Mucosa of rectum (tissue), 2 donors: ENCODE data around the gene COMMD1.
"Not testable (repeated sequence)": the region's sequence is repeated elsewhere in the genome, so short reads cannot be mapped to it uniquely, and the experiment has no call there.

Experiments
- H3K27ac ChIP-seq, 2 donors: one replicate each; pipeline ENCODE4 v1.7.0; 2013; ENCODE audit warnings: inconsistent platforms in 2 of 2, low read depth in 2 of 2, low read length in 2 of 2
- H3K27me3 ChIP-seq, 2 donors: one replicate each; pipeline ENCODE4 v1.7.0; 2013; ENCODE audit warnings: low read length in 2 of 2; ENCODE audit not compliant: control insufficient read depth in 2 of 2, insufficient read depth in 2 of 2
- H3K36me3 ChIP-seq, 2 donors: one replicate each; pipeline ENCODE4 v1.7.0; 2013; ENCODE audit warnings: low read length in 2 of 2; ENCODE audit not compliant: control insufficient read depth in 2 of 2, insufficient read depth in 2 of 2
- H3K4me1 ChIP-seq, 2 donors: one replicate each; pipeline ENCODE4 v1.7.0; 2013; ENCODE audit warnings: low read length in 2 of 2, mild to moderate bottlenecking in 1 of 2; ENCODE audit not compliant: control insufficient read depth in 2 of 2, insufficient read depth in 2 of 2
- H3K4me3 ChIP-seq, 2 donors: one replicate each; pipeline ENCODE4 v1.7.0; 2013; ENCODE audit warnings: low read length in 2 of 2
- H3K9ac ChIP-seq, 2 donors: one replicate each; pipeline ENCODE4 v1.7.0; 2013; ENCODE audit warnings: low read length in 2 of 2, low read depth in 1 of 2, mild to moderate bottlenecking in 1 of 2
- H3K9me3 ChIP-seq, 2 donors: one replicate each; pipeline ENCODE4 v1.7.0; 2013; ENCODE audit warnings: low read length in 2 of 2; ENCODE audit not compliant: control insufficient read depth in 2 of 2
- donor health status: healthy.
- donor health status: Normal muscosa, but diverticular disease.

Gene COMMD1

DNA sequence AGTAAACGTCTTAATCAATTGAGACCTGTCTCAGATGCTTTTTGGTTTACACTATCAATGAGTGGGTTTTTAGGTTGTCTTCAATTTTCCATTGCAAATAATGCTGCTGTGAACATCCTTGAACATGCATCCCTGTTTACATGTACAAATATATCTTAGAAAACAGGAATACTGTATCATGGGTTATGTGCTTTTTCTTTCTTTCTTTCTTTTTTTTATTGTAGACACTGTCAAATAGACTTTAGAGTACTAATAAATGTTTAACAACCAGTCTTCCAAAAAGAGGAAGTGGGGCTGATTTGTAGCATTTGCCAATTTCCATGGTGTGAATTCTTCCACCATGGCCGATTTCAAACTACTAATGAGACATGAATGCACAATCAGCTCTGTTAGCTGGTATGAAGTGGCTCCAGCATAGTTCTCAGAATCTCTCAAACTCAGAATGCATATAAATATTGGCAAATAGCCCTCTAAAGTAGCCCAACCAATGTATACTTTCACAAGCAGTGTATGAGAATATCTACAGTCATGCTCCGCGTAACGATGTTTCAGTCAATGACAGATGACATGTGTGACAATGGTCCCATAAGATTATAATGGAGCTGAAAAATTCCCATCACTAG lies 240.1 kb downstream of the COMMD1 start:
- no peak overlapping the region for H3K27ac ChIP-seq
- no peaks in the 10 kb centered on the region for H3K27me3 ChIP-seq
- peaks cover 0 to 3% of the 10 kb centered on the region in 2 donors for H3K36me3 ChIP-seq
- H3K9me3 ChIP-seq: no peaks in the 10 kb centered on the region
- no peak overlapping the region for H3K9ac ChIP-seq
- peaks cover 0 to 3% of the 10 kb centered on the region in 2 donors for H3K4me1 ChIP-seq
- H3K4me3 ChIP-seq: no peak overlapping the region

DNA sequence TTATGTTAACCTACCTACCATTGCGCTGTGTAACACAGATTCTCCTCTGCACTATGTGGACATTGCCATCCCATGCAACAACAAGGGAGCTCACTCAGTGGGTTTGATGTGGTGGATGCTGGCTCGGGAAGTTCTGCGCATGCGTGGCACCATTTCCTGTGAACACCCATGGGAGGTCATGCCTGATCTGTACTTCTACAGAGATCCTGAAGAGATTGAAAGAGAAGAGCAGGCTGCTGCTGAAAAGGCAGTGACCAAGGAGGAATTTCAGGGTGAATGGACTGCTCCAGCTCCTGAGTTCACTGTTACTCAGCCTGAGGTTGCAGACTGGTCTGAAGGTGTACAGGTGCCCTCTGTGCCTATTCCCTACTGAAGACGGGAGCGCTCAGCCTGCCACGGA lies 241.3 kb downstream of the COMMD1 start:
- not testable (repeated sequence) for H3K36me3 ChIP-seq, H3K9ac ChIP-seq, H3K27ac ChIP-seq, H3K4me3 ChIP-seq, H3K4me1 ChIP-seq, H3K27me3 ChIP-seq, H3K9me3 ChIP-seq

DNA sequence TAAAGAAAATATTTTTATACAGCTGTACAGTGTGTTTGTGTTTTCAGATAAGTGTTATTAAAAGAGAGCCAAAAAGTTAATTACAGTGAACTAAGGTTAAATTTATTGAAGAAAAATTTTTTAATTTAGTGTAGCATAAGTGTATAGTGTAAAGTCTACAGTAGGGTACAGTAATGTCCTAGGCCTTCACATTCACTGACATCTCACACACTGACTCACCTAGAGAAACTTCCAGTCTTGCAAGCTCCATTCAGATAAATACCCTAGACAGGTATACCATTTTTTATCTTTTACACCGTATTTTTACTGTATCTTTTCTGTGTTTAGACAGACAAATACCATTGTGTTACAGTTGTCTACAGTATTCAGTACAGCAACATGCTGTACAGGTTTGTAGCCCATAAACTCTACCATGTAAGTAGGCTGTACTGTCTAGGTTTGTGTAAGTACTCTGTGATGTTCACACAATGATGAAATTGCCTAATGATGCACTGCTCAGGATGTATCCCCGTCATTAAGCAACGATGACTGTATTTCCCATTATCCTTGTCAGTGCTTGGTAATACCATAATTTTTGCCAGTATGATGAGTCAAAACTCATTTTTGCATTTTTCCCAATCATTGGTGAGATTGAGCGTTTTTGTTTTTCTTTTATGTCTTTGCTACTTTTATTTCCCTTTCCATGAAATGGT lies 242.3 kb downstream of the COMMD1 start:
- Histone ChIP-seq H3K4me1 (no peaks in the 10 kb centered on the region), H3K36me3 (no peaks in the 10 kb centered on the region), H3K9ac (no peak overlapping the region), H3K27ac (no peak overlapping the region), H3K9me3 (no peaks in the 10 kb centered on the region), H3K4me3 (no peak overlapping the region), H3K27me3 (no peaks in the 10 kb centered on the region)

DNA sequence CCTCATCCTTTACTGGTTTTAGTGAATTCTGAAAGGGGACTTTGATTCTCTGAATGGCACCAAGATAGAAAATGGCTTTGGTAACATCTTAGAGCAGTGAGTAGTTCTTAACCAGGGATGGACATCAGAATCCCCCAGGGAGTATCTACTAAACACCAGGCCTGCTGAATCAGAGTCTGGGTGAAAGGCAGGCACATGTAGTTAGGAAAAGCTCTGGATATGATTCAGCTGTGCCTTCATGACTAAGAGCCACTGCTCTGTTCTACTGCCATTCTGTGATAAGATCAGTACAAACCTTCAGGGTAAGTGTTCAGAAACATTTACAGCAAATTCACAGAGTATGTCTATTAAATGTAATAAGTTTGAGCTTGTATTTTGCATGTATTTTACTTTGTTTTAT lies 244.2 kb downstream of the COMMD1 start:
- no peak overlapping the region for H3K27ac ChIP-seq
- no peaks in the 10 kb centered on the region for H3K4me1 ChIP-seq
- no peak overlapping the region for H3K9ac ChIP-seq
- H3K9me3 ChIP-seq: no peaks in the 10 kb centered on the region
- H3K36me3 ChIP-seq: no peaks in the 10 kb centered on the region
- H3K4me3 ChIP-seq: no peak overlapping the region
- no peaks in the 10 kb centered on the region for H3K27me3 ChIP-seq

DNA sequence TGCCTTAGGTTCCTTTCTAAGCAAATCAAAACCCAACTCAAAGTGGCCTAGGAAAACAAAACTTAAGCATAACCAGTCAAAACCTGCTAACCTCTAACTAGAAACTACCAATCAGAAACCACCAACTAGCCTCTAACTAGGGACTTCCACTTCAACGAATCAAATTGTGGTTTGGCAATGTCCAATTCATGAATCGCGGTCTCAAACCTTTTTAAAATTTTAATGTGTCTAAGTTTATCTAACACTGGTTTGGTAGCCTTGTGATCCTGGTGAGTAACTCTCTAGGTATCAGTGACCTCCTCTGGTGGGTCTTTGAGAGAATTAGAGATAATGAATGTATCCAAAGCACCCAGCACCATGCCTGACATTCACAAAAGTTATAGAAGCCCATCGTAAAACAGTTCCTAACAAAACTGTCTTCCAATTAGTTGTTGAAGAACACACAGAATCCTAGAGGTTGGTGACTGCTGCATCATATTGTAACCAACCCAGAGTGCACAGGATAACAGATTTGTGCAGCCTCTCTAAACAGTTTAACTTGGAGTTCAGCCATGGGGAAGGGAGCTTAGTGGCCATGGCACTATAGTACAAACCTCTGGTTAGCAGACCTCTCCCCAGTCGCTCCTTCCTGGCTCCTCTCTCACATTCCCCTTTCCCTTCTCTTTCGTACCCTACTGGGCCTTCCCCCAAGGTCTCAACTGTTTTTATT lies 245.3 kb downstream of the COMMD1 start:
- Histone ChIP-seq H3K36me3 (no peaks in the 10 kb centered on the region), H3K9ac (no peak overlapping the region), H3K27me3 (no peaks in the 10 kb centered on the region), H3K4me3 (no peak overlapping the region), H3K9me3 (no peaks in the 10 kb centered on the region), H3K27ac (no peak overlapping the region), H3K4me1 (no peaks in the 10 kb centered on the region)

DNA sequence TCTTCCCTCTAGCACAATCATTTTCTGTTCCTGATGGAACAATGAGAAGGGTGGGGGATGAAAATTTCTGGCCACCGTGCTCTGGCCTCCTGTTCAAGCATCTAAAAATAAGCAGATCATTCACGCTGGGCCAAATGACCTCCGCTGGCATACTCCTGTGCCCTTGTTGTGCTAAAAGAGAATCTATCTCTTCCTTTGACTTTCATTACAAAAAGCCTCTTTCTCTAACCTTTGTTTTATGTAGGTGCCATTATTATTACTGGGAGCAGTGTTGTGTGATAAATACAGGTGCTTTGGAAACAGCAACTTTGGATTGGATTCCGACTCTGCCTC lies 245.8 kb downstream of the COMMD1 start:
- Histone ChIP-seq H3K9me3 (no peaks in the 10 kb centered on the region), H3K4me3 (no peak overlapping the region), H3K9ac (no peak overlapping the region), H3K27ac (no peak overlapping the region), H3K4me1 (no peaks in the 10 kb centered on the region), H3K36me3 (no peaks in the 10 kb centered on the region), H3K27me3 (no peaks in the 10 kb centered on the region)

DNA sequence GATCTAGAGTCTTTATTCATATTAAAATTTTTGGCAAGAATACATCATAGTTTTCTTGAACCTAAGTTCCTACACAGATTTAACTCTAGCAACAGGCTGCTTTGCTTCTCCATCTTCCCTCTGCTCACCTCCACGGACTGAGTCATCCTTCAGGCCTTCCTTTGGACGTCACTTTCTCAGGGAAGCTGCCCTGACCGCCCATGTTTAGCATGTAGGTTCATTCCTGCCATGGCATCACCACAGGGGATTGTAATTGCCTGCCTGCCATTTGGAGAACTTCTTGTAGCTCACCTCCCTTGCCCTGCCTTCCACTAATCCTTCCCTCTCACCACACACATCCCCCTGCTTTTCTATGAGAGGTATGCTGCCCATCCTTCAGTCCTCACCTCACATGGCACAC lies 246.5 kb downstream of the COMMD1 start:
- Histone ChIP-seq H3K9me3 (no peaks in the 10 kb centered on the region), H3K27ac (no peak overlapping the region), H3K4me3 (no peak overlapping the region), H3K27me3 (no peaks in the 10 kb centered on the region), H3K36me3 (no peaks in the 10 kb centered on the region), H3K4me1 (no peaks in the 10 kb centered on the region), H3K9ac (no peak overlapping the region)

DNA sequence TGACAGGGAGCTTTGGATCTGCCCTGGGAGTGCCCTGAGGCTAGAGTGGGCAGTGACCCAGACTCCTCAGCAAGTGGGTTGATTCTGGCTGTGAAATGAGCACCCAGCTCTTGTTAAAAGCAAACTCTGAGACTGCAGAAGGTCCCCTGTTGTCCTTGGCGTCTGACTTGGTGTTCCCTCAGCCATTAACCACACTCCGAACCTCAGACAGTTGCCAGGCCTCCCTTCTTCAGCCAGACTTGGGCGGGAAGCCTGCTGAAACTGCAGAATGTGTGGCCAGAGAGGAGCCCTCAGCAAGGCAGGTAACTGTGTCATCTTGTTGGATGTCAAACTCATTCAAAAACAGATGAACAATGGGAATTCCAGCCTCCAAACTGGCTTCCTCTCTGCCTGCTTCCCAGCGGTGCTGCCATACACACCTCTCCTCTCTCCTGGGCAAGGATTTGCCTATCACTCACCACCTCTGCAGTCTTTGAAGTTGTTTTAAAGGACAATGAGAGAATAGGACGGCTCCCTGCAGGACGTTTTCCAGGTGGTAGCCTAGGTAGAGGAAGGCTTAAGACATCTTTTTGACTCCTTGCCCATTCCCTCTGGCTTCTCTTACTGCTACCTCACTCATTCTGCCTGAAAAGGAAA lies 251.5 kb downstream of the COMMD1 start:
- Histone ChIP-seq H3K9me3 (no peaks in the 10 kb centered on the region), H3K4me1 (peaks cover 0 to 3% of the 10 kb centered on the region in 2 donors), H3K36me3 (no peaks in the 10 kb centered on the region), H3K9ac (no peak overlapping the region), H3K4me3 (no peak overlapping the region), H3K27me3 (no peaks in the 10 kb centered on the region), H3K27ac (no peak overlapping the region)

DNA sequence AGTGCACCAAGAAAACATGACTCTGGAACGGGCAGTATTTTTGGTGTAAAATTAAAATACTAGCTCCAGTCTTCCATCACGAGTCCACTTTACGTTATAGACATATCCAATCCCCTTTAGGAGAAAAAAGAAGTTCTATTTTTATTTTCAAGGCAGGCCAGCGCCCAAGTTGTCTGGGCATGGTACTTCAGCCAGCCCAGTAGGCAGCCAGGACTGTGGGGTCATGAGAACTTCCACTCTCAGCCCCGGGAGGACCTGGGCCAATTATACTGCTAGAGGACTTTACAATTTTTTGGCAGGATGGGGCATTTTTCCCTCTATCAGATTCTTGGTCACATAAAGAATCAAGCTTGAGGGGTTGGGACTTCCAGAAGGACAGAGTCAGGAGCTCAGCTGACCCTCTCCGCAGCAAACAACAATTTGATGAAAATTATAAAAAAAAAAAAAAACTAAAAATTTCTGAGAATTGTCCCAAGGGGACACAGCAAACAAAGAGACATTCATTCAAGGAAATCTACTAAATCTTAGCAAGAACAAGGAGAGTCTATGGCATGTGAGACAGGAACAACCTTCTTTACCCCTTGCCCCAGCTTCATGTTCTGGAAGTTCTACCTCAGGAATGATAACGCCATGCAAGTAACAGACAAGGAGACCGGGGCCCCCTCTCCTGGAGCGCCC lies 253.1 kb downstream of the COMMD1 start:
- no peaks in the 10 kb centered on the region for H3K36me3 ChIP-seq
- H3K9me3 ChIP-seq: no peaks in the 10 kb centered on the region
- H3K27ac ChIP-seq: no peak overlapping the region
- H3K27me3 ChIP-seq: no peaks in the 10 kb centered on the region
- no peak overlapping the region for H3K9ac ChIP-seq
- H3K4me3 ChIP-seq: no peak overlapping the region
- H3K4me1 ChIP-seq: peaks cover 0 to 3% of the 10 kb centered on the region in 2 donors

DNA sequence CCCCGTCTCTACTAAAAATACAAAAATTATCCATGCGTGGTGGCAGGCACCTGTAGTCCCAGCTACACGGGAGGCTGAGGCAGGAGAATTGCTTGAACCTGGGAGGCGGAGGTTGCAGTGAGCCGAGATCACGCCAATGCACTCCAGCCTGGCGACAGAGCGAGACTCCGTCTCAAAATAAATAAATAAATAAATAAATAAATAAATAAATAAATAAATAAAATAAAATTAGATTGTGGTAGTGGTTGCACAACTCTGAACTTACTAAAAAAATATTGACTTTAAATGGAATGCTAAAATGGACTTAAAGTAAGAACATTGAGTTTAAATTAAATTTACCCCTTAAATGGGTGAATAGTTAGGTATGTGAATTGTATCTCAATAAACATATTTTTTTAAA lies 255.2 kb downstream of the COMMD1 start:
- not testable (repeated sequence) for H3K36me3 ChIP-seq

More for the DNA sequence above, 255.2 kb downstream of the COMMD1 start:
- not testable (repeated sequence) for H3K27me3 ChIP-seq, H3K9me3 ChIP-seq, H3K9ac ChIP-seq, H3K27ac ChIP-seq, H3K4me3 ChIP-seq, H3K4me1 ChIP-seq
